SIG-M5 (cell line): Measurements from ENCODE around the gene CD300LG.
"Not testable (repeated sequence)": the region's sequence is repeated elsewhere in the genome, so short reads cannot be mapped to it uniquely, and the experiment has no call there.

Source experiments
- DNase-seq: peaks from one replicate; lab custom pipeline; 2025; lab: John Stamatoyannopoulos, UW

The CD300LG gene

DNA sequence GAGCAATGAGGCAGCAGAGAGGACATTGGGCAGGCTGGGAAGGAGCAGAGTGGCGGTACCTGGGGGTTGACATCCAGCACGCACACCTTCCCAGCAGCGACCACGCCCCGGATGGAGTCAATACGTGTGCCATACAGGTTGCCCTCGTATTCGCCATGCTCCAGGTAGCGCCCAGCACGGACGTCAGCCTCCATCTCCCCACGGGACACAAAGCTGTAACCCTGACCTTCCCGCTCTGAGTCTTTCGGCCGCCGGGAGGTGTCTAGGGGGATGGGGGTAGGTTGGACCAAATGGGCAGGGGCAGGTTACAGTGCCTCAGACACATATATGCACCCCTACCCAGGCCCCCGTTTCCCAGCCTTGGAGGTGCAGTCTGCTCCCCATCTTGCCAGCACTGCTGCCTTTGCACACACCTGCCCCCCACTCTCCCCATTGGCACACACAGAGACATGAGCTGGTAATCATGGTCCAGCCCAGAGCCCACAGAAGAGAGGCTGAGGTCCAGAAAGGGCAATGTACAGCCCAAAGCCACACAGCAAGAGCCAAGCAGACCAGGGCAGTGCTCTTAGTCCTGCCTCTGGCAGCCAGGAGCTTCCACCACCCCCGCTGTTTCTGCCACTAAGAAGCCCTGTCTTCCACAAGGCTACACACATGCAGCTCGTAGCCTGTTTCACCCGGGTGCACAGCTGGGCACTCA lies 32.9 kb downstream of the CD300LG start:
- no peak for DNase-seq

DNA sequence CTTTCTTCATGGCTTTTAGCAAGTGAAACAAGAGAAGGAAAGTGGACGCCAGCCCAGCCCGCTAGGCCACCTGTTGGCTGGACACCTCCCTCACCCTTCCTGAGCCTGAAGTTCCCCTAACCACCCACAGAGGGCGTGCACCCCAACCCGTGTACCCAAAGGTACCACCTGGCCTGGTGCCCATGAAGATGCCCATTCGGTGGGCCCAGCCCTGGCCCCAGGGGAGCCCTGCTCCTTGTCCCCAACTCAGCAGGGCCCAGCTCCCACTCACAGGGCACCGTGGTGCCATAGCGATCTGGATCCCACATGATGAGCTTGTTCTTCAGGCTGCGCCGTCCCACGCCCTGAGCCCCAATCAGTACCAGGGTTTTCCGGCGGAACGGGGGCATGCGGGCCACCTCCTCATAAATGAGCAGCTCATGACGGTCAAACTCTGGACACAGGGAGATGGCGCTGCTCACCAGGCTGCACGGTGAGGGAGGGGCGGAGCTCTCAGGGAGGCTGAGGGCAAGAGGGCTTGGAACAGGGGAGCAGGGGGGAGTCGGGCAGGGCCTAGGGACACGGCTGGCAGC lies 33.5 kb downstream of the CD300LG start:
- DNase-seq = no peak

DNA sequence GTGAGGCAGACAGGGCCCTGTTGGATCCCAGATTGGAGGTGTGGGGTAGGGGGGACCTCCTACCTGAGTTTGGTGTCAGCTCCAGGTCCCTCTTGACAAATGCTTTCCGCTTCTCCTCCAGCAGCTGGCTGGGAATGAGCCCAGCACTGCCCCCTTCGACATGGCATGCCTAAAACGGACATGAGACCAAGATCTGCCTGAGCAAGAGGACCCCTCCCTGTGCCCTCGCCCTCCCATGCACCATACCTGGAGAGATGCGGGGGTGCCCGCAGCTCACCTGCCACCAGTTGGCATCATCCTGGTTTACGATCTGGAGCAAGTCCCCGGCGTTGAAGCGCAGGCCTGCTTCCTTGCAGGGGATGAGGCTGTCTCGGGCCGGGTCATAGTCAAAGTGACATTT lies 34.2 kb downstream of the CD300LG start:
- DNase-seq = no peak

DNA sequence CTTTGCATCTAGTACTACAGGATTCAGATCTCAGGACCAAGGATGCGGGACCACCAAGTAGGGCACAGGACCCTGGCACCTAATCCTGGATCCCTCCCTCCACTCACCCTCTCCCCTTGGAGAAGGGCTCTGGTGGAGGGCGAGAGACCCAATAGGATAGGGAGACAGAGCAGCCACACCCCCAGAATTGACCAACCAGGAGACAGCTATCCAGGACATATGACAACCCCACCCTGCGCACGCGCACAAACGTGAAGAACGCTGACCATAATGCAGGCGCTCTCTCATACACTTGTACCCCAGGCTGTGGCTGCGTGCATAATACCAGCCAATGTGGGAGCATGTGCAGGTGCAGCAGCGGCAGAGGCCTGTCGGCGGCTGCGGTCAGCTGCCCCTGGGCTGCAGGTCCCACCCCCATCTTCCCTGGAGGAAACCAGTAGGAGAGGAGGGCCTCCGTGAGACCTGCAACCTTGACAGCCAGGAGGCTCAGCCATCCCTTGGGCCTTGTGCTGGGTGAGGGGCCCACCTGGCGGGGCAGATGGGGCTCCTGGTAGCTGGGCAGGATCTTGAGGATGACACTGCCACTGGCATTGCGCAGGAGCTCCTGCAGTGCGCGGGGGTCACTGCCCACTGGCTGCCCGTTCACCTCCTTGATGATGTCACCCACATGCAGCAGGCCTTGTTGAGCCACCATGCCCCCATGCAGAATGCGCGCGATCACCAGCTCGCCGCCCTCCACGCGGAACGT lies 35.0 kb downstream of the CD300LG start:
- DNase-seq = no peak

DNA sequence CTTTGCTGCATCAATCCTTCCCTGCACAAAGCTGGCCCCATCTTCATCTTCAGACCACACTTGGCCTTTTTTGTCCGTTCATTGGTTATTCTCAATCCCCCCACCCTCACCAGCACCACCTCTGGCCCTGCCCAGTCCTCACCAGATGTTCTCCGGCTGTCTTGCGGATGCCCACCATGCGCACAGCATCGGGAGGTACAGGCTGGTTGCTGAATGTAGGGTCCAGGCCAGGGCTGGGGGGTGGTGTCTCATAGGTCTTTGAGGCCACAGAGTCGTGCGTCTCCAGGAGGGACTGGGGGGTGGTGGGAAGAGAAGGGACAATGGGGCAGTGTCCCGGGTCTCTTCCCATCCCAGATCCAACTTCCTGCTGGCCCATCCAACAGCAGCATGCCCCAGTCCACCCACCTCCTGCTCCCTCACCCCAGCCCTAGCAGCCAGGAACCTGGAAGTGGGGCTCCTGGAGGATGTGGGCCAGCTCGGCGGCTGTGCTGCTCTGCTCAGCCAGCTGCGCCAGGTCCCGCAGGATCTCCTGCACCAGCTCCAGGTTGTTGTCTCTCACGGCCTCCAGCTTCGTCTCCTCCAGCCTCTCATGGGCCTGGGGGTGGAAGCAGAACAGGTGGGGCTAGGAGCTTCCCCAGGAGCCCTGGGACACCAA lies 35.9 kb downstream of the CD300LG start:
- no peak for DNase-seq

DNA sequence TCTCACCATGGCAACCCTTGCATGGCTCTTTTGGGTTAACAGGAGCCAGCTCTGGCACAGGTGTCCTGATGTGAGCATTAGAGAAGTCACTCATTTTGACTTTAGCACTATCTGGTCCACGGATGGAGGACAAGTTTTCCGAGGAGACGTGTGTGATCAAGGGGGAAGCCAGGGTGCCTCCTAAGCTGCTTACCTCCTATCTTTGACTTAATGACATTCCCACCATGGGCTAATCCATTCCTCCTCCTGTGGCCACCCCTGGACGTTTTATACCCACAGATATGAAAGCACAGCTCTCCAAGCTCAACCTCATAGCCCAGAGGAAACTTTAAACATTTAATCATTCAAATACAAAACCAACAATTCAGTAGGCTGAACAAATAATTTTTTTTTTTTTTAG lies 41.6 kb downstream of the CD300LG start:
- DNase-seq = no peak

DNA sequence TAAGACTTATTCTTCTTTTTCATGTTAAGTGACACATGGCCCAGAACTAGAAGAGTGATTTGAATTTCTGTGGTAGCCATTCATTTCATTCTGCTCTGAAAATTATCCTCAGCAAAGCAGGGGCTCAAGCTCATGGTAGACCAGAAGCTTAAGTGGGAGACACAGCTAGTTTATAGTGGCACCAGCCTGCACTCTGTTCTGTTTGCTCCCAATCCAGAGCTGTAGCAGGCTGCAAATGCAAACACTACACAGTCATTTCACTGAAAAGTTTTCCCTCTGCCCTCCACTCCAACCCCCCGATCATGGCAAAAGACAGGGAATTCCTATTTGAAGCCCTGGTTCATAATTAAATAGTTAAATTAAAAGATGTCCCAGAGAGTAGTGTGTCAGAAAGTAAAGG lies 43.3 kb downstream of the CD300LG start:
- no peak for DNase-seq

DNA sequence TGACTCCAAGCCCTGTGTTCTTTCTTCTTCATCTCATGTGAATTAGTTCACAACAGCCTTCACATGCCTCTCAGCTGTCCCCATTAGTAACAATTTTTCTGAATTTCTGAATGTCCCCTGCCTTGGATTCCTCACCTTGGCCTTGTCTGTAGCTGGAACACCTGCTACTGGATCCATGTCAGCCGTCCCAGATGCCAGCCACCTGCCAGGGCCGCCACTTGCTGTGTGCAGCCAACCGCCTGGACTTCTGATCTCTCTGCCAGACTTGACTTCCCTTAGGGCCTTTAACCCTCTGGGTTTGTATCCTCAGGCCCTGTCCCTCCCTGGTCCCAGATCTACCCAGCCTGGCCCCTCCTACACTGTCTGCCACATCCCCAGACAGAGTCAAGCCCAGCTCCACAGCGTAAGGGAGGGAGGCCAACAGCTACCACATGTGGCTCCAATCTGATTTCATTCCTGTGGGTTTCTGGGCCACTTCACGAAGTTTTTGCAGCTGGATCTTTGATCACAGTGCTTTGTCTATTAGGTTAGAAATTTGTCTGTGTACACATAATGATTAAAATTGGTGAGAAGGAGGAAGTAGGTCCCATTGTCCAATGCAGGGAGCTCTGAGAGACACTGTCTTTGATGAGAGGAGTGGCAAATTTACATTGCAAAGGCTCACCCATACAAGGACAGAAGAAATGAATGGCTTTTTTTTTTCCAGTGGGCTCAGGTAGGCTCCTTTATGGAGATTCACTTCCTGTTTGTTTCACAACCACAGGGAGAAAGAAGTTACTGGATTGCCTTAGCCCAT lies 45.1 kb downstream of the CD300LG start:
- DNase-seq = no peak

DNA sequence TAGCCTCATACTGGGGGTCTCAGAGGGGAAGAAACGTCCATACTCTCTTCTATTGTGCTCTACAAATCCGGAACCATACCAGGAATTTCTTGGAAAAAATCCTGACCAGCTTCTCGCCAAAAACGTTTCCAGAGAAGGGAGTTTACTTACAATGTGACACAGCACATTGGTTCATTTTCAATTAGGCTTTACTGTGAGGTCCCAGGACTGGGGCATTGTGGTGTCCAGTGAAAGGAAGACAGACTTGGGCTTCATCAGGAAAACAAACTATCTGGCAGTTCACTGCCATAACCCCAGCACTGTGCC lies 45.6 kb downstream of the CD300LG start:
- DNase-seq = no peak

DNA sequence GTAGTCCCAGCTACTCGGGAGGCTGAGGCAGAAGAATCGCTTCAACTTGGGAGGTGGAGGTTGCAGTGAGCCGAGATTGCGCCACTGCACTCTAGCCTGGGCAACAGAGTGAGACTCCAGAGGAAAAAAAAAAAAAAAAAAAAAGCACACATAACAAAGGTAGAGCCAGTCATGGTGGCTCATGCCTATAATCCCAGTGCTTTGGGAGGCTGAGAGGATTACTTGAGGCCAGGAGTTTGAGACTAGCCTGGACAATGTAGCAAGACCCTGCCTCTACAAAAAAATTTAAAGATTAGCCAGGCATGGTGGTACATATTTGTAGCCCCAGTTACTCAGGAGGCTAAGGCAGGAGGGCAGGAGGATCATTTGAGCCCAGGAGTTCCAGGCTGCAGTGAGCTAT lies 47.5 kb downstream of the CD300LG start:
- not testable (repeated sequence) for DNase-seq

DNA sequence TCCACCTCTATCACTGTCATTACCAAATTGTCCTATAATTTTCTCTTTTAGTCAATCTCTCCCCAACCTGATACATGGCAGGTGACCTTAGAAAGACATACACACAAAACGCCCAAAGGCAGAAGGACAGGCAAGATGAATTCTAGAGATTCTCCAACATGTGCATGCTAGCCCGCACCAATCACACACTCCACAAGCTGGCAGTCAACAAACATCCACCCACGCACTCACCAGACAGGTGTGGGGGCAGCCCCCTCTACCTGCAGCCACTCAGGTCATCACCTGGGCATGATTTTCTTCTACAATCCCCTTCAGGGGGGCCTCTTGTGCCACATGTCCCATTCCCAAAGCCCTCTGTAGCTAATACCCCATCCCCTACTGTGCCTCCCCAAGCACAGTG lies 50.9 kb downstream of the CD300LG start:
- DNase-seq = no peak

DNA sequence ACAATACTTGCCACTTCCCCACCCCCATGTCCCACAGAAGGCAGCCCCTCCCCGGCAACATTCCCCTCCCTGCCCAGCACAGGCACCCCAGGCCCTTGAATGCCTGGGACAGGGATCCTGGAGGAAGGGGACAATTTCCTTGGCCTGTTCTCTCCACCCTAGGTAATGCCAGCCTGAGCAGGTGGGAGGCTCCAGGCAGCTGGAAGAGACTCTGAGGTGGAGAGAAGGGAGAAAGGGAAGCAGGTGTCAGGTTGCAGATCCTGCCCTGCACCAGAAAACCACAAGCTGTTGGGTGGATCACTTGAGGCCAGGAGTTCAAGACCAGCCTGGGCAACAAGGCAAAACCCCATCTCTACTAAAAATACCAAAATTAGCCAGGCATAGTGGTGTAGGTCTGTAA lies 51.5 kb downstream of the CD300LG start:
- no peak for DNase-seq

DNA sequence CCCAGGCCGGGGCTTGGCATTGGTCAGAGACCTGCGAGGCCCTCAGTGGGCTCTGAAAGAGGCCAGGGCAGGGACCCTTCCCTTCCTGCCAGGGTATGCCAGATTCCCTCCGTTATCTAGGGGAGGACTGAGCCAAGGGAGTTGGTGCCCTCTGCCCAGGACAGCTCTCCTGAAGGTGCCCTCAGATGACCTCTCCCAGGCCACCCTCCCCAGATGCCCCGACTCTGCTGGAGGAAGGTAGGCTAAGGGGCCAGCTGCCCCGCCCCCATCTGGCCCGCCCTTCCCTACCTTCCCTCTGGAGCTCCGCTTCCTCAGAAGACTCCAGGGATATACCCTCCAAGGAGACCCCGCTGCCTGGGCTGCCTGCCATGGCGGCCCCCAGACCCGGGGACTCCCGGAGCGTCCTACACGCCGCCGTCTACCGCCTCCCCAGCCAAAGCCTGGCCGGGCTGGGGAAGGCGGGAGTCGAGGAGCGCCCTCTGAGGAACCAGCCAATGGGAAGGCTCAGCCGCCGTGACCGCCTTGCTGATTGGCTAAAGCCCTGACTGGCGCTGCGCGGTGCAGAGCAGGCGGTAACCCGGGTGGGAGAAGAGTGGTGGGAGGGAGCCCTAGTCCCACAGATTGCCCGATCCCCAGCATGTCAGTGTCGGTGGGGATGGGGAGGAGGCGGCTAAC lies 53.3 kb downstream of the CD300LG start:
- DNase-seq = no peak

DNA sequence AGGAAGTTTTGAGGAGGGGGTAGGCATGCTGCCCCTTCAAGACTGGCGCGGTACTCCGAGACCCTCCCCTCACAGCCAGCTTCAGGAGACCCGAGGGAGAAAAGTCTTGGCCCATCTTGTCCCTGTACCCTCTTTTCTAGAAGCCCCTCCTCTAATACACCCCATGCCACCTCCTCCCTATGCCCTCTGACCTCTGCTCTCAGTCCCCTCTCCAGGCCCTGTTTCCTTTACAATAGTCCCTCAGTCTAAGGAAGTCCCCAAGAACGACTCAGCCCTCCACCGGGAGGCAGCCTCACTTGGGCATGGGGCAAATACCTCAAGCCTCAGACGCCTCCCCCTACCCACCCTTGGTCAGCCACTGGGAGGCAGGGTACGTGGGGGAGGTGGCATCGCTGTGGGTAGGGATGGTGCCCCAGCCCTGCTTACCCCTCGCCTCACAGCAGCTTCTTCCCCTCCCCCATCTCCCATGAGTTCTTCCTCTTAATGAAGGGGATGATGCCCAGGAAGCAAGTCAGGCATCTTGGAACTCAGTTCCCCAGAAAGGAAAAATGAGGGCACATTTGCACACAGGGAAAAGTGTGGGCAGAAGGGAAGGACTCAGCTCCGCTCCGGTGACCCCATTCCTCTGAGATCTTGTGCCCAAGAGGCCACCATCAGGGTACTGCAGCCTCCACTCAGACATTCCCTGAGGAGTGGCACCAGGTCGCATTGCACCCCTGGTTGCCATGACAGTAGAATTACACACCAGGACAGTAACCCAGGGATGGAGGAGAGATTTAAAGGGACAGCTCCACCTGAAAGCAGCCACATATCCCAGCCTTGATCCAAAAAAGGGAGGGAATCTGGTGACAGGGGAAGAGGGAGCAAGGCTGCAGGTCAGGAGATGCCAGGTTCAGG lies 54.1 kb downstream of the CD300LG start:
- DNase-seq = no peak

DNA sequence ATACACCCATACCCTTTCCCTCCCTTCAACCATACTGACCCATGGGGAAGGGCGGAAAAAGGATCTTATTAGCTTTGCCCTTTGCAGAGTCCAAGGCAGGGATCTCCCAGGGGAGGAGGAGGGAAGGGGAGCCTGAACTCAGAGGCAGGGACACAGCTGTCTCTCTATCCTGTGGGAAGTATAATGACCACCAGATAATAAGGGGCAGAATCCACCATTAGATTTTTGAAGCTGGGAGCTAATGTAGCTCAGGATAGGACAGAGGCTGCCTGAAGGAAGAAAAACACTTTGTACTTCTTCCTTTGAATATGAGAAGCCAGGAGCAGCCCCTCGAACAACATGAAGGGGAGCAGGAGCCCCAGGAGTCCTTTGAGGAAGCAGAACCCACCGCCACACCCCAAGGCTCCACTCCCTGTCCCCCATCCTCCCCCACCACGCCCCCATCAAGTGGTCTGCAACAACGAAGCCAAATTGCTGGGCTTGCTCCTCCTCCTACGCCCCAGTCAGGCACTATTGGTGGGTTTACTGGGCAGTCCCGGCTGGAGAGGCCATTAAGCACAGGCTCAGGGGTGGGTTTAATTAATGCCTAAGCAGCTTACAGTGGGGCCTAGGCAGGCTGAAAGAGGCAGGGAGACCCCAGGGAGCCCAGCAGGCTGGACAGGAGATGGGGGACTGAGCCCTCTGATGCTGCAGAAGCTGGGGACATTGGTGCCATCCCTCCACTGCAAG lies 55.0 kb downstream of the CD300LG start:
- no peak for DNase-seq

DNA sequence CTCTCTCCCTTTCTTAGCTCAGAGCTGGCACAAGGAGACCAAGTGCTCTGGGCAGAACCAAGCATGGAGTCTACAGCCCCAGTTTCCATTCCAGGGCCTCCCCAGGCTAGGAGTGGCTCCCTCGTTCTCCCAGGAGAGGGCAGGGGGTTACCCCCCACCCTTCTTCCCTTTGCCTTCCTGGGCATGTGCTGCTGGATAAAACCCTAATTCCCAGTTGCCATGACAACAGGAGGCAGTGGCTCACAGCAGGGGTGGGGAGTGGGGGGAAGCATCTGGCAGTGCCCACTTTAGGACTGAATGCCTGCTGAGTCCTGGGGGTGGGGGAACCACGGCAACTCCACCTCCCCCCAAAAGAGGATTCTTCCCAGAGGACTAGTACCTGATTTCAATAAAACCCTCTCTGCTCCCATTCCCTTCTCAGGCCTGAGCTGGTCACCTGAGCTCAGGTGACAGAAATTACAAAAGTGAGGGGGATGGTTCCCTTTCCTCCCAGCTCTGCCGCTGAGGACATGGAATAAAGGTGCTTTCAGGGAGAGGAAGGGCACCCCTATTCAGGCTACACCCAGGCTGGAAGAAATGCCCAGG lies 58.5 kb downstream of the CD300LG start:
- DNase-seq = no peak

DNA sequence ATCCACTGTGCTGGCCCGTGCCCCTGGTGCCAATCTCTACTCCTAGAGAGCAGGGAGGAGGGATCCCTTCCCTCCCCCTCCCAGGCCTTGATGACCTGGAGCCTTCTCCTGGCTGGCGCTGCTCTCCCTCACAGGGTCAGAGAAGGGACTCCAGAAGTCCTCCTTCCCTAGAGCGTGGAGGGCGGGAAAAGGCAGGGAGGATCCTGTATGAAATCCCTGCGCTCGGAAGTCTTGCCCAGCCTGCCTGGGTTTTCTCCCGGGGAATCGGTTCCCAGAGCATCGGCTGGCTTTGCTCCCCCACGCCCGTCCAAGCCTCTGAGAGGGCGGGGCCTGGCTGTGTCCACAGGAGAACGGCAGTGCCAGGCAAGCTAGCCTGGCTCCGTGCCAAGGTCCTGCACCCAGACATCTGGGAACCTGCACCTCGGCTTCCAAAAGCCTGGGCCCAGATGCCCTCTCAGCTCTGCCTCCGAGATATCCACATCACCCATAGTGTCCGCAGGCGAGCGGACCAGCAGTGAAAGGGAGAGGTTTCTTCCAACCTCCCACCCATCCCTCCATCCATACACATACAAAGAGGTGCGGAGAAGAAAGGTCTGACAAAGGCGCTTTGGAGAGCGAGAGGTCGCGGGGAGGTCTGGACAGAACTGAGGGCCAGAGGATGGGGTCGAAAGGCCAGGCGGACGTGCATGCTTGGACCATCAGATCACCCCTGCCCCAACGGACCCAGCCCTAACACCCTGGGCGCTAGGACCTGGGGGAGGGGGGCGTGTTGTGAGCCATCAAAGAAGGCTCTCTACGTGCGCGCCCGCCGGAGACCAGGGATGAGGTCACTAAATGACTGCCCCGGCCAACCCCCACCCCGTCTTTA lies 59.2 kb downstream of the CD300LG start:
- no peak for DNase-seq

DNA sequence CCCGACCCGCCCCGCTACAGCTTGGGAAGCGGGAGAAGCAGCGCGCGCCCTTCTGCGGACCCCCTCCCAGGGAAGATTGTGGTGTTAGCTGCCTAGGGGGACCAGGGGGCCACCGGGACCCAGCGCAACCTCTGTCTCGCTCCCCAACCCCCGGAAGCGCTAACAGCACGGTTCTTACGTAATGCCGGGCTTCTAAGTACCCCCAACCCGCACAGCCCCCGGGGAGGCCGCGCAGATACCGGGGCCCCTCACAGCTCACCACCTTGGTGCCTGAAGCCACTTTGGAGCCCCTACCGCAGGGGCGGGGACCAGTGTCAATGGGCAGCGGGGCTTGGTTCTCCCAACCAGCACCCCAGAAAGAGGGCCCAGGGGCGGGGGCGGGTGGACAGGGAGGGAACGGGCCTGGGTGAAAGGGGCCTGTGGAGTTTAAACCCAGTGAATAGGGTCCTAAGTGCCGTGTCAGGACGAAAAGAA lies 60.0 kb downstream of the CD300LG start:
- DNase-seq = no peak
